LNCAP (cell line): ENCODE measurements around the gene PKD1.

Experiments
- CTCF ChIP-seq: fragments of 450-650 bp; IDR thresholded peaks from 2 replicates; pipeline ENCODE4 v1.5.1; 2017; ENCODE audit warnings: mild to moderate bottlenecking

PKD1 gene

GRCh38 chr16:2071454-2072202, 64.1 kb downstream of the PKD1 start:
- TF ChIP-seq CTCF, result no peak

GRCh38 chr16:2070576-2071453, 64.9 kb downstream of the PKD1 start:
- no peak for TF ChIP-seq CTCF

- no peak for TF ChIP-seq CTCF
Measured at GRCh38 chr16:2066139-2066538, 69.6 kb downstream of the PKD1 start.

GRCh38 chr16:2064368-2064945, 71.2 kb downstream of the PKD1 start:
- TF ChIP-seq CTCF, result no peak

GRCh38 chr16:2063861-2064260, 71.8 kb downstream of the PKD1 start:
- TF ChIP-seq CTCF, result no peak

GRCh38 chr16:2062801-2063200, 72.9 kb downstream of the PKD1 start:
- no peak for TF ChIP-seq CTCF

- no peak for TF ChIP-seq CTCF
Measured at GRCh38 chr16:2061526-2061925, 74.2 kb downstream of the PKD1 start.
